ENCODE measurements around the gene SERTM1.

GRCh38 chr13:36628377-36629056 lies 45.3 kb upstream of the SERTM1 start:
- TF ChIP-seq CTCF (IDR thresholded peaks at IDR 0.05 in 8 of 11, conservative IDR thresholded peaks at IDR 0.05 in 3 of 11): no peak
- no peak for TF ChIP-seq POLR2A (IDR thresholded peaks at IDR 0.05)
